ENCODE measurements around the gene ASPSCR1.

DNA sequence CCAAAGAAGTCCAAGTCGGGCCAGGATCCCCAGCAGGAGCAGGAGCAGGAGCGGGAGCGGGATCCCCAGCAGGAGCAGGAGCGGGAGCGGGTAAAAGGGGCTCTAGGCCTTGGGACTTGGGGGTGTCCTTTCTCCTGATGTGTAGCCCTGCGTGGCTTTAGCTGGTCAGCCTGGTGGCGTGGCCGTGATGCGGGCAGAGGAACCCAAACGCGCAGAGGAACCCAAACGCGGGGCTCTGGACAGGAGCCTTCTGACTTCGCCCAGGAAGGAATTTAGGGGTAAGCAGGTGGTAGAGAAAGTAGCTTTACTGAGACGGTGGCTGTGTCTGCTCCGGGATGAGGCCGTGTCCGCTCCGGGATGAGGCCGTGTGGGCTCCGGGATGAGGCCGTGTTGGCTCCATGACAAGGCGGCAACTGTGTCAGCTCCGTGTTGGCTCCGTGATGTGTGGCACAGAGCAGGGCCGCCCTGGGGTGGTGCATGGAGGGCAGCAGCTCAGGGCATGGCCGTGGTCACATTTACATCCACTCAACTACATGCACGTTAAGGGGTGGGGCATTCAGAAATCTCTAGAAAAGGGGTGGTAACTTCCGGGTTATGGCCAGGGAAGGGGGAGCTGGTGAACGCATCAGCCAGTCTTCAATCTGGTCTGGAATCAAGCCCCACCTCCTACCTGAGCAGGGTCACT is 19.5 kb downstream of the ASPSCR1 start:
- TF ChIP-seq, protein P1, sequence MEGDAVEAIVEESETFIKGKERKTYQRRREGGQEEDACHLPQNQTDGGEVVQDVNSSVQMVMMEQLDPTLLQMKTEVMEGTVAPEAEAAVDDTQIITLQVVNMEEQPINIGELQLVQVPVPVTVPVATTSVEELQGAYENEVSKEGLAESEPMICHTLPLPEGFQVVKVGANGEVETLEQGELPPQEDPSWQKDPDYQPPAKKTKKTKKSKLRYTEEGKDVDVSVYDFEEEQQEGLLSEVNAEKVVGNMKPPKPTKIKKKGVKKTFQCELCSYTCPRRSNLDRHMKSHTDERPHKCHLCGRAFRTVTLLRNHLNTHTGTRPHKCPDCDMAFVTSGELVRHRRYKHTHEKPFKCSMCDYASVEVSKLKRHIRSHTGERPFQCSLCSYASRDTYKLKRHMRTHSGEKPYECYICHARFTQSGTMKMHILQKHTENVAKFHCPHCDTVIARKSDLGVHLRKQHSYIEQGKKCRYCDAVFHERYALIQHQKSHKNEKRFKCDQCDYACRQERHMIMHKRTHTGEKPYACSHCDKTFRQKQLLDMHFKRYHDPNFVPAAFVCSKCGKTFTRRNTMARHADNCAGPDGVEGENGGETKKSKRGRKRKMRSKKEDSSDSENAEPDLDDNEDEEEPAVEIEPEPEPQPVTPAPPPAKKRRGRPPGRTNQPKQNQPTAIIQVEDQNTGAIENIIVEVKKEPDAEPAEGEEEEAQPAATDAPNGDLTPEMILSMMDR (IDR thresholded peaks at IDR 0.05) = no peak
- TF ChIP-seq POLR2A (IDR thresholded peaks at IDR 0.05) = no peak

All from testis (tissue), 2 donors.